Measurements from ENCODE around the gene GRAP2. TPM values are rescaled to one million over a fixed set of nuclear protein-coding genes. Genes with fewer than 3 reads are reported as not detected.
A peak's percentile ranks its signal among the peaks of the same experiment; 100 is the strongest.

The GRAP2 gene
- total RNA-seq, 1 donor from 2014 or later: 10.1 TPM

GRCh38 chr22:39960791-39961746 lies 60.2 kb downstream of the GRAP2 start:
- ATAC-seq: peak; percentile 89
- Histone ChIP-seq H3K27ac (no peak overlapping the region), H3K27me3 (peaks cover 18% of the 10 kb centered on the region), H3K9me3 (no peaks in the 10 kb centered on the region), H3K36me3 (no peaks in the 10 kb centered on the region), H3K4me1 (no peaks in the 10 kb centered on the region), H3K4me3 (no peak overlapping the region)
- TF ChIP-seq CTCF (IDR thresholded peaks at IDR 0.05): no peak
- no peak for DNase-seq
- intact Hi-C loops (cut with DNase I): no loop called here

DNA sequence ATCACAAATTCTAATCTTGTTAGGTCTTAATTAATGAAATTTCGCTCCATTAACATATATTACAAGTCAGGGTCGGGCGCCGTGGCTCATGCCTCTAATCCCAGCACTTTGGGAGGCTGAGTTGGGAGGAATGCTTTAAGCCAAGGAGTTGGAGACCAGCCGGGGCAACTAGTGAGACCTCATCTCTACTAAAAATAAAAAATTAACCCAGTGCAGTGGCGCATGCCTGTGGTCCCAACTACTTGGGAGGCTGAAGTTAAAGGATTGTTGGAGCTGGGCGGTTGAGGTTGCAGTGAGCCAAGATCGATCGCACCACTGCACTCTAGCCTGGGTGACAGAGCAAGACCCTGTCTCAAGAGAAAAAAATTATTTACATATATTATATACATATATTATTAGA lies 61.2 kb downstream of the GRAP2 start:
- Histone ChIP-seq H3K4me1 (no peaks in the 10 kb centered on the region), H3K36me3 (no peaks in the 10 kb centered on the region), H3K9me3 (no peaks in the 10 kb centered on the region), H3K27ac (no peak overlapping the region), H3K4me3 (no peak overlapping the region), H3K27me3 (peaks cover 17% of the 10 kb centered on the region)
- no peak for TF ChIP-seq CTCF (IDR thresholded peaks at IDR 0.05)
- intact Hi-C loops (cut with DNase I): no loop called here
- ATAC-seq (no peak), DNase-seq (no peak)

GRCh38 chr22:39965748-39966147 lies 64.9 kb downstream of the GRAP2 start:
- H3K4me3 ChIP-seq: no peak overlapping the region
- H3K36me3 ChIP-seq: no peaks in the 10 kb centered on the region
- H3K4me1 ChIP-seq: no peaks in the 10 kb centered on the region
- ATAC-seq (no peak), DNase-seq (no peak)
- H3K27ac ChIP-seq: no peak overlapping the region
- H3K9me3 ChIP-seq: no peaks in the 10 kb centered on the region
- no peaks in the 10 kb centered on the region for H3K27me3 ChIP-seq
- intact Hi-C loops (cut with DNase I): no loop called here
- TF ChIP-seq CTCF (IDR thresholded peaks at IDR 0.05): no peak

DNA sequence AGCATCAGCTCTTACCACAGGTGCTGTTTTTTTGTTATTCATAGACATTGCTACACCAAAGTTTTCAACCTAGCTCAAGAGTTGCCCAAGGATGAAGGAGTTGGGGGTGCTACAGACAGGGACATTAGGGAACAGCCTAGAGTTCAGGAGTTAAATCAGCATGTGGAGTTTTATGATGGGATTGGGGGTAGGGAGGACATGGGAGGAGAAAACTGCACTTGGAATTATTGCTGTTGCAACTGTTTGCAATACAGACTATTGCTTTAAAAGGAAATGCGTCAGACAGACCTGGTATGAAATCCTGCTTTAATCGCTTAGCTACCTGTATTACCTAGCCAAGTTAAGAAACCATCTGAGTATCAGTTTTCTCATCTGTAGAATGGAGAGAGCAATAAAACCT lies 65.6 kb downstream of the GRAP2 start:
- no peaks in the 10 kb centered on the region for H3K4me1 ChIP-seq
- no peak for ATAC-seq
- no peak overlapping the region for H3K4me3 ChIP-seq
- no peaks in the 10 kb centered on the region for H3K27me3 ChIP-seq
- no peak overlapping the region for H3K27ac ChIP-seq
- intact Hi-C loops (cut with DNase I): no loop called here
- H3K9me3 ChIP-seq: no peaks in the 10 kb centered on the region
- H3K36me3 ChIP-seq: no peaks in the 10 kb centered on the region
- DNase-seq: no peak
- TF ChIP-seq CTCF (IDR thresholded peaks at IDR 0.05): no peak

DNA sequence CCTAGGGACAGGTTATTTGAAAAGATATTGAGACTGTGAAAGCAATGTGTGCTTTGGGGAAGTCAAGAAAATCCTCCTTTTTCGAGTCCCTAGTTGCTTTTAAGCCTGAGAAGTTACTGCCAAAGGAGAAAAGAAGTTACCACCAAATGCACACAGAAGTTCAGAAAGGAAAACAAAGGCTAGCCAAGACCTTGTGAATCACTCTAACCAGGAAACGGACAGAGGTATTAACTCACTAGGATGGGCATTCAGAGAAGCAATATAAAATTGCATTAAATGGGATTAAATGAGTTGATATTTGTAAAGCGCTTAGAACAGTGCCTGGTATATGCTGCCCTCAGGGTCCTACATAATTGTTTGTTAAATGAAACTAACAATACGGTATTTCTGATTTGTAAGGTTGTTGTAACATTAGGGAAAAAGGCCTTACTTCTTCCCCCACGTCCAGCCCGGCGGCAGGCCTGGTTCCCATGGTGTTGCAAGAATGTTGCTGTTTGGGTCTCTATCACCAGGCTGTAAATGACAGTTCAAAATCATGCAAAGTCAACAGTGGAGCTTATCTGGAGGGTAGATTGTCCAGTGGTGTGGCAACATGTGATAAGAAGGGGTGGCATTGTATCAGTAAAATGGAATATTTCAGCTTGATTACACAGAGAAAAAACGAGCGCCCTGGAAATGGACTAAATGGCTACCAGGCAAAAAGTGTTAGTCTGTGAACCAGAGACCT lies 66.4 kb downstream of the GRAP2 start:
- intact Hi-C loops (cut with DNase I): no loop called here
- Histone ChIP-seq H3K4me1 (no peaks in the 10 kb centered on the region), H3K9me3 (no peaks in the 10 kb centered on the region), H3K36me3 (no peaks in the 10 kb centered on the region), H3K27me3 (no peaks in the 10 kb centered on the region), H3K27ac (no peak overlapping the region), H3K4me3 (no peak overlapping the region)
- ATAC-seq (no peak), DNase-seq (no peak)
- TF ChIP-seq CTCF (IDR thresholded peaks at IDR 0.05): no peak

All from upper lobe of right lung (tissue), 1 donor.